ENCODE data around the gene CCM2L. TPM values are rescaled to one million over a fixed set of nuclear protein-coding genes. Genes with fewer than 3 reads are reported as not detected.

CCM2L gene
- total and polyA plus RNA-seq, 2 donors (not counting 1 experiment from before 2014, with no cell fraction given) = not detected

DNA sequence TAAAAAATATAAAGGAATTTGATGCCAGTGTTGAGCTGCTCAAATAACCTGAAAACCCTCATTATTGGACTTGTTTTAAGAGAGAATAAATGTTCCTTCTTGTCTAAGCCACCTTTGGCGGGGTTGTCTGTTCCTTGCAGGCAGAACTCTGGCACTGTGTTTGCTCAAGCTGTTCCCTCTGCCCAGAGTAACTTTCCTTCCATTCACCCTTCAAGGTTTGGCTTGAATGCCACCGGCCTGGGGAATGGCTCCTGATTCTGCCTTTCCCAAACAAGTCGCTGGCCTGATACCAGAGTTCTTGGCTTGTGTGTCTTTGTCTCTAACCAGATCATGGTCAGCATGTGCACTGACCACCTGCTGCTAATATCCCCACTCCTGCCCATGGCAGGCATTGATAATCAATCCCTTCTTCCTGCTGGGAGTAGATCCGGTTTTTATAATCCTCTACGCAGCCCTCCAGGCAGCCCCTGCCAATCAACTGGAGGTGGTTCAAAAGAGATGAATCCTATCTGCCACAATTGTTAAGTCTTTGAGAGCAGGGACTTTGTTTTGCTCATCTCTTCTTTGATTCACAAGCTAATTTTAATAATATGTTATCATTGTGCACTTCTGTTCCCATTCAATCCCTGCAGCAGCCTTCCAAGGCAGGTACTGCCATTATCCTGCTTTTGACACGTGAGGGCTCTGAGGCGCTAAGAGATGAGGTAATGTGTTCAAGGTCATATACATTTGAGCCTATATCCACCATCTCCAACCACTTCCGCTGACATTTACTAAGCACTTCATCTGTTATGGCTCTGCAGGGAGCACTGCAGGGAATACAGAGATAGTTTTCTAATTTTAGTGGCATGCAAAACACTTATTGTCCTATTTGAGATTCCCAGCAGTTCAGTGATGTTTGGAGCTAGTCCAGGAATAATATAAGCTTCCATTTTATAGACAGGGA lies 3.1 kb upstream of the CCM2L start:
- ChIA-PET CTCF (interaction anchor here (1.0 kb wide), 1 partner anchor 23 kb away, joined by 3 read pairs; no protein-coding TSS in a partner anchor), POLR2A (no interaction called here)
- Mint-ChIP-seq H3K4me1 (no peaks in the 10 kb centered on the region), H3K4me3 (no peak overlapping the region), H3K27me3 (peaks cover 23% of the 10 kb centered on the region), H3K9me3 (ENCODE audit: insufficient read depth) (no peaks in the 10 kb centered on the region), H3K27ac (no peak overlapping the region)
- Histone ChIP-seq H3K4me3 (ENCODE audit: control extremely low read depth in 1 of 5, extremely low read depth in 1 of 5, insufficient read depth in 1 of 5, low read depth in 2 of 5, low read length in 4 of 5) (no peak overlapping the region), H3K4me2 (replicated peaks; ENCODE audit: low read depth, low read length, poor library complexity, severe bottlenecking) (no peak overlapping the region), H2AFZ (ENCODE audit: insufficient read depth, low read depth, low read length, poor library complexity, severe bottlenecking) (no peak overlapping the region), H3K36me3 (replicated peaks in 1 of 2; ENCODE audit: control extremely low read depth in 1 of 2, control insufficient read depth in 1 of 2, extremely low read depth in 1 of 2, insufficient read depth in 2 of 2, low read length in 1 of 2) (no peaks in the 10 kb centered on the region), H3K9me3 (ENCODE audit: control extremely low read depth in 1 of 3, control insufficient read depth in 2 of 3, insufficient read depth in 1 of 3, low read length in 2 of 3) (no peaks in the 10 kb centered on the region), H3K4me1 (ENCODE audit: control insufficient read depth in 2 of 2, insufficient read depth in 2 of 2, low read length in 2 of 2) (no peaks in the 10 kb centered on the region), H3K79me2 (ENCODE audit: control insufficient read depth, insufficient read depth, low read length) (no peaks in the 10 kb centered on the region), H4K20me1 (ENCODE audit: control insufficient read depth, insufficient read depth, low read length, poor library complexity, severe bottlenecking) (no peaks in the 10 kb centered on the region), H3K9ac (ENCODE audit: low read length) (no peak overlapping the region), H3K27me3 (replicated peaks in 1 of 4; ENCODE audit: control extremely low read depth in 1 of 4, control insufficient read depth in 3 of 4, insufficient read depth in 4 of 4, low read length in 3 of 4) (peaks cover 0 to 8% (median 0%) of the 10 kb centered on the region in 4 experiments), H3K27ac (ENCODE audit: low read length in 2 of 2) (no peak overlapping the region)
- intact Hi-C loops (cut with micrococcal nuclease) = no loop called here
- TF ChIP-seq, protein P1, sequence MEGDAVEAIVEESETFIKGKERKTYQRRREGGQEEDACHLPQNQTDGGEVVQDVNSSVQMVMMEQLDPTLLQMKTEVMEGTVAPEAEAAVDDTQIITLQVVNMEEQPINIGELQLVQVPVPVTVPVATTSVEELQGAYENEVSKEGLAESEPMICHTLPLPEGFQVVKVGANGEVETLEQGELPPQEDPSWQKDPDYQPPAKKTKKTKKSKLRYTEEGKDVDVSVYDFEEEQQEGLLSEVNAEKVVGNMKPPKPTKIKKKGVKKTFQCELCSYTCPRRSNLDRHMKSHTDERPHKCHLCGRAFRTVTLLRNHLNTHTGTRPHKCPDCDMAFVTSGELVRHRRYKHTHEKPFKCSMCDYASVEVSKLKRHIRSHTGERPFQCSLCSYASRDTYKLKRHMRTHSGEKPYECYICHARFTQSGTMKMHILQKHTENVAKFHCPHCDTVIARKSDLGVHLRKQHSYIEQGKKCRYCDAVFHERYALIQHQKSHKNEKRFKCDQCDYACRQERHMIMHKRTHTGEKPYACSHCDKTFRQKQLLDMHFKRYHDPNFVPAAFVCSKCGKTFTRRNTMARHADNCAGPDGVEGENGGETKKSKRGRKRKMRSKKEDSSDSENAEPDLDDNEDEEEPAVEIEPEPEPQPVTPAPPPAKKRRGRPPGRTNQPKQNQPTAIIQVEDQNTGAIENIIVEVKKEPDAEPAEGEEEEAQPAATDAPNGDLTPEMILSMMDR (IDR thresholded peaks at IDR 0.05) = no peak
- no peak for TF ChIP-seq EZH2 (IDR thresholded peaks at IDR 0.05; ENCODE audit: borderline replicate concordance, insufficient read depth, low read depth, low read length, poor library complexity, severe bottlenecking)
- no peak for DNase-seq
- 91% methylated on average over 3 of the region's 8 CpGs for WGBS (ENCODE audit: insufficient coverage)
- no peak for ATAC-seq (ENCODE audit: low read depth)
